PC-9 (cell line): ENCODE results near the gene COP1. TPM values are rescaled to one million over a fixed set of nuclear protein-coding genes. Genes with fewer than 3 reads are reported as not detected.

ENCODE experiments used
- BruUV-seq: library from RNA; stranded (reverse); fragments of 400-500 nt; replicated peaks from 2 replicates; lab custom pipeline; 2021; lab: Mats Ljungman, UMichigan
- CTCF ChIA-PET: fragments of 300-600 bp; sonication (Branson Sonifier 250); formaldehyde crosslinking; loops from one replicate; lab custom pipeline; 2022; ENCODE audit warnings: antibody characterized with exemption; lab: Charles Lee
- POLR2A ChIA-PET: fragments of 300-600 bp; sonication (Branson Sonifier 250); formaldehyde crosslinking; loops from one replicate; lab custom pipeline; 2022; ENCODE audit warnings: antibody characterized with exemption; ENCODE audit not compliant: unreplicated experiment; lab: Charles Lee
- DNase-seq, 2 experiments: peaks; one replicate each; pipeline versions ENCODE4 v3.0.0 to v3.0.0-alpha.2; 2015 to 2022; ENCODE audit warnings: mixed read lengths in 1 of 2
- H2AFZ ChIP-seq: fragments of 200-600 bp; sonication (generic); 2 replicates; pipeline ENCODE4 v1.8.1; 2017; ENCODE audit warnings: antibody characterized with exemption
- H3F3A ChIP-seq: fragments of 200-600 bp; sonication (generic); 2 replicates; pipeline ENCODE4 v1.8.1; 2017; ENCODE audit warnings: antibody characterized with exemption, mild to moderate bottlenecking, low read depth; ENCODE audit not compliant: insufficient read depth
- H3K27ac ChIP-seq: fragments of 200-600 bp; sonication (generic); 2 replicates; pipeline ENCODE4 v1.6.1; 2016; ENCODE audit warnings: mixed run types
- H3K27me3 ChIP-seq: fragments of 200-600 bp; sonication (generic); 2 replicates; pipeline ENCODE4 v1.6.1; 2016; ENCODE audit warnings: low read depth, mixed run types; ENCODE audit not compliant: insufficient read depth
- H3K36me3 ChIP-seq: fragments of 200-600 bp; sonication (generic); 2 replicates; pipeline ENCODE4 v1.6.1; 2016; ENCODE audit warnings: low read depth, mixed run types
- H3K4me1 ChIP-seq: fragments of 200-600 bp; sonication (generic); replicated peaks from 2 replicates; pipeline ENCODE4 v1.6.1; 2016; ENCODE audit warnings: mixed run types; ENCODE audit not compliant: insufficient read depth
- H3K4me2 ChIP-seq: fragments of 200-600 bp; sonication (generic); 2 replicates; pipeline ENCODE4 v1.6.1; 2017; ENCODE audit warnings: mixed run types
- H3K4me3 ChIP-seq: fragments of 200-600 bp; sonication (generic); 2 replicates; pipeline ENCODE4 v1.6.1; 2016; ENCODE audit warnings: mixed run types
- H3K79me2 ChIP-seq: fragments of 200-600 bp; sonication (generic); 2 replicates; pipeline ENCODE4 v1.6.1; 2017; ENCODE audit warnings: low read depth, mixed run types
- H3K9me2 ChIP-seq: fragments of 200-600 bp; sonication (generic); 2 replicates; pipeline ENCODE4 v1.8.1; 2017; ENCODE audit warnings: mild to moderate bottlenecking; ENCODE audit not compliant: insufficient read depth
- H3K9me3 ChIP-seq: fragments of 200-600 bp; sonication (generic); 2 replicates; pipeline ENCODE4 v1.8.1; 2016; ENCODE audit warnings: low read depth; ENCODE audit not compliant: insufficient read depth
- H4K20me1 ChIP-seq: fragments of 200-600 bp; sonication (generic); 2 replicates; pipeline ENCODE4 v1.8.1; 2017; ENCODE audit not compliant: insufficient read depth
- CTCF ChIP-seq: fragments of 200-600 bp; sonication (generic); conservative IDR thresholded peaks from 2 replicates; pipeline ENCODE4 v1.6.1; 2017; ENCODE audit warnings: mixed run types, antibody characterized with exemption, mild to moderate bottlenecking, moderate library complexity
- EZH2 ChIP-seq: fragments of 200-600 bp; sonication (generic); IDR thresholded peaks from 2 replicates; pipeline ENCODE4 v1.8.0; 2017; ENCODE audit warnings: antibody characterized with exemption, low read depth
- intact Hi-C: fragments of 100-400 bp; cut with micrococcal nuclease; formaldehyde crosslinking; loops from one replicate; pipeline ENCODE4 v1.10.0; 2022; ENCODE audit not compliant: unreplicated experiment
- total RNA-seq: library from RNA; stranded (reverse); gene quantifications from 2 replicates; pipeline ENCODE4 v1.2.3, GENCODE V29; 2021

The COP1 gene
- total RNA-seq, 1 experiment from 2014 or later, result 38.0 TPM

- CTCF ChIA-PET, result no interaction called here
- Histone ChIP-seq H3K4me3 (no peak overlapping the region), H3K4me1 (no peaks in the 10 kb centered on the region), H4K20me1 (no peaks in the 10 kb centered on the region), H2AFZ (no peak overlapping the region), H3K4me2 (no peak overlapping the region), H3K36me3 (no peaks in the 10 kb centered on the region), H3K79me2 (no peaks in the 10 kb centered on the region), H3K9me3 (no peaks in the 10 kb centered on the region), H3K9me2 (no peaks in the 10 kb centered on the region), H3K27me3 (no peaks in the 10 kb centered on the region), H3F3A (no peaks in the 10 kb centered on the region), H3K27ac (no peak overlapping the region)
- TF ChIP-seq CTCF (no peak), EZH2 (no peak)
- intact Hi-C loops, result no loop called here
- no peak for DNase-seq
- POLR2A ChIA-PET, result no interaction called here
- BruUV-seq, result no TSS peak
Measured at GRCh38 chr1:175904808-175905207, 302.3 kb downstream of the COP1 start.

GRCh38 chr1:175902281-175902680 lies 304.8 kb downstream of the COP1 start:
- CTCF ChIA-PET, result no interaction called here
- Histone ChIP-seq H3K9me2 (no peaks in the 10 kb centered on the region), H3F3A (no peaks in the 10 kb centered on the region), H3K4me2 (no peak overlapping the region), H3K79me2 (no peaks in the 10 kb centered on the region), H3K4me3 (no peak overlapping the region), H3K9me3 (no peaks in the 10 kb centered on the region), H3K27me3 (no peaks in the 10 kb centered on the region), H4K20me1 (no peaks in the 10 kb centered on the region), H3K4me1 (no peaks in the 10 kb centered on the region), H3K27ac (no peak overlapping the region), H3K36me3 (no peaks in the 10 kb centered on the region), H2AFZ (no peak overlapping the region)
- no peak for DNase-seq
- POLR2A ChIA-PET, result no interaction called here
- TF ChIP-seq EZH2 (no peak), CTCF (no peak)
- BruUV-seq, result no TSS peak
- intact Hi-C loops, result no loop called here

- CTCF ChIA-PET, result no interaction called here
Measured at GRCh38 chr1:175901076-175901836, 305.8 kb downstream of the COP1 start.

More at GRCh38 chr1:175901076-175901836, 305.8 kb downstream of the COP1 start:
- H4K20me1 ChIP-seq, result no peaks in the 10 kb centered on the region
- H3K9me3 ChIP-seq, result no peaks in the 10 kb centered on the region
- POLR2A ChIA-PET, result interaction anchor here (0.6 kb wide), 1 partner anchor 391 kb away, joined by 7 read pairs; no protein-coding TSS in a partner anchor
- no peaks in the 10 kb centered on the region for H3K79me2 ChIP-seq
- no peak overlapping the region for H3K4me3 ChIP-seq
- no peaks in the 10 kb centered on the region for H3K4me1 ChIP-seq
- no peak for TF ChIP-seq EZH2
- no peaks in the 10 kb centered on the region for H3F3A ChIP-seq
- H3K36me3 ChIP-seq, result no peaks in the 10 kb centered on the region
- intact Hi-C loops, result no loop called here
- no peak for DNase-seq
- H3K4me2 ChIP-seq, result no peak overlapping the region
- no peak overlapping the region for H2AFZ ChIP-seq
- H3K27ac ChIP-seq, result no peak overlapping the region
- H3K27me3 ChIP-seq, result no peaks in the 10 kb centered on the region
- no TSS peak for BruUV-seq
- no peaks in the 10 kb centered on the region for H3K9me2 ChIP-seq
